HG03558 (cell line): ENCODE data around the gene PGAP1.

Experiments used
- ATAC-seq: cut with Tn5 transposase; IDR thresholded peaks from one replicate; pipeline ENCODE4 v1.9.1; 2021; ENCODE audit warnings: moderate number of reproducible peaks; ENCODE audit not compliant: unreplicated experiment; ENCODE audit errors: extremely low read depth

PGAP1 gene, protein sequence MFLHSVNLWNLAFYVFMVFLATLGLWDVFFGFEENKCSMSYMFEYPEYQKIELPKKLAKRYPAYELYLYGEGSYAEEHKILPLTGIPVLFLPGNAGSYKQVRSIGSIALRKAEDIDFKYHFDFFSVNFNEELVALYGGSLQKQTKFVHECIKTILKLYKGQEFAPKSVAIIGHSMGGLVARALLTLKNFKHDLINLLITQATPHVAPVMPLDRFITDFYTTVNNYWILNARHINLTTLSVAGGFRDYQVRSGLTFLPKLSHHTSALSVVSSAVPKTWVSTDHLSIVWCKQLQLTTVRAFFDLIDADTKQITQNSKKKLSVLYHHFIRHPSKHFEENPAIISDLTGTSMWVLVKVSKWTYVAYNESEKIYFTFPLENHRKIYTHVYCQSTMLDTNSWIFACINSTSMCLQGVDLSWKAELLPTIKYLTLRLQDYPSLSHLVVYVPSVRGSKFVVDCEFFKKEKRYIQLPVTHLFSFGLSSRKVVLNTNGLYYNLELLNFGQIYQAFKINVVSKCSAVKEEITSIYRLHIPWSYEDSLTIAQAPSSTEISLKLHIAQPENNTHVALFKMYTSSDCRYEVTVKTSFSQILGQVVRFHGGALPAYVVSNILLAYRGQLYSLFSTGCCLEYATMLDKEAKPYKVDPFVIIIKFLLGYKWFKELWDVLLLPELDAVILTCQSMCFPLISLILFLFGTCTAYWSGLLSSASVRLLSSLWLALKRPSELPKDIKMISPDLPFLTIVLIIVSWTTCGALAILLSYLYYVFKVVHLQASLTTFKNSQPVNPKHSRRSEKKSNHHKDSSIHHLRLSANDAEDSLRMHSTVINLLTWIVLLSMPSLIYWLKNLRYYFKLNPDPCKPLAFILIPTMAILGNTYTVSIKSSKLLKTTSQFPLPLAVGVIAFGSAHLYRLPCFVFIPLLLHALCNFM

DNA sequence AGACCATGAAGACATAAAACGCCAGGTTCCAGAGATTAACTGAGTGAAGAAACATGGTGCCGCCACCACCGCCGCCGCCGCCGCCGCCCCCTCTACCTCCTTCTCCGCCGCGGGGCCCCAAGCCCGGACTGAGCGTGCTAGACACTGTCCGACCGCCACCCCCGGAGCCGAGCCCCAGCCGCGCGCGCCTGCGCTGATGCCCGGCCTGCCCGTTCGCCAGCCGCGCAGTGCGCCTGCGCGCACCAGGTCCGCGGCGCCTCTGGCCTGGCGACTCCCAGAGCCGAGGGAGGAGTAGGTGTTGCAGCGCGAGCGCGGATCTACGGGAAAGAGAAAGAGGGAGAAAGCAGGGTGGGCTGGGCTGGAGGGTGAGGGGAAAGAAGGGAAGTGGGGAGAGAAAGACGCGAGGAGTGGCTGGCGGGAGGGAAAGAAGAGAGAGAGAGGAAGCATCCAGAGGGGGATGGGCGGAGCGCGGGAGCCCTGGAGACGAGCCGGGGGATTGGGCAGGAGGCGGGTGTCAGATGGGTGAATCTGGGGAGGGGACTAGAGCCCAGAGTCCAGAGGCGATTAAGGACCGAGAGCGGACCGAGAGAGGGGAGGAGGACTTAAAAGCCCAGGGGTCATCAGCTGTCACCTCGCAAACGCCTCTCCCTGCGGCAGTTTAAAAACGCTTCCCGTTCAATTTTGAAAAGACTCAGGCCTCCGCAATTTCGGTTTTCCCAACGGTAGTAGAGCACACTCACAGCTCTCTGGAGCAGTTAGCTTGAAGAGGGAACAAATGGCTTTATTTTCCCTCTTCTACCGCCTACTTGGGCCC, at the start of gene PGAP1:
PGAP1 (minus strand) TSS at position 146 of the 814 bp plus-strand sequence; CDS start at position 55, 91 bp downstream.
- peak; percentile 86 for ATAC-seq

DNA sequence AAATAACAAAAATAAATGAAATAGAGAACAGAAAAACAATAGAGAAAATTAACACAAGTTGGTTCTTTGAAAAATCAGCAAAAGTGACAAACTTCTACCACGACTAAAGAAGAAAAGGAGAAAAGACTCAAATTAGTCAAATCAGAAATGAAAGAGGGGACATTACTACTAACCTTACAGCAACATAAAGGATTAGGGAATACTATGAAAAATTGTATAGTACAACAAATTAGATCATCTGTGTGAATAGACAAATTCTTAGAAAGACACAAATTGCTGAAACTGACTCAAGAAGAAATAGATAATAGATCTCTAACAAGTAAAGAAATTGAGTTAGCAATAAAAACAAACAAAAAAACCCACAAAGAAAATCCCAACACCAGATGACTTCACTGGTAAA, 48.5 kb upstream of the PGAP1 start:
- no peak for ATAC-seq

DNA sequence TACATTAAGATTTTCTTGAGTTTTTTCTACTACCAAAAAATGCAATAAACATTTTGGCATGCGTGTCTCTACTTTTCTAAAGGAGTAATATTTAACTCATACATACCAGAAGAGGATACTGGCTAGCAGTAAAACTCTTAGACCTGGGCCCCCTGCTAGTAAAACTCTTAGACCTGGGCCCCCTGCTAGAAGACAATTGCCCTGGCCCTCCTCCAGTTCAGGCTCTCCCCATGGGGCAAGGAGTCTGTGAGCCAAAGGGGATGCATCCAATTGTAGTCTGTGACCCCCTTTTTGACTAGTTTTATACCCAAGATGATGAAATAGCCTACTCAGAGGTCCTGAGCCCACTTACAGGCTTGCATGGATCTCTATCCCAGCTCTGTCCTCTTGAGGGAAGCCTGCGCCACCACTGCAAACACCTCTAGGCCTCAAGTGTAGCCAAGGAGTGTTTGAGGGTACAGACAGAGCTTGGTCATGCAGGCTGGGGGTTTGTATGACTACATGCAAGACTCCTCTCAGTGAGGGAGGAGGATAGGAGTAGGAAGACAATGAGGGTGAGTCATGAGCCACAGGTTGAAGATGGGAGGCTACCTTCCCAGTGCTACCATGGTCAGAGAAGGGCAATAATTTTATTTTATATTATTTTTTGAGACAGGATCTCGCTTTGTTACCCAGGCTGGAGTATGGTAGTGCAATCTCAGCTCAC, 45.2 kb upstream of the PGAP1 start:
- no peak for ATAC-seq

DNA sequence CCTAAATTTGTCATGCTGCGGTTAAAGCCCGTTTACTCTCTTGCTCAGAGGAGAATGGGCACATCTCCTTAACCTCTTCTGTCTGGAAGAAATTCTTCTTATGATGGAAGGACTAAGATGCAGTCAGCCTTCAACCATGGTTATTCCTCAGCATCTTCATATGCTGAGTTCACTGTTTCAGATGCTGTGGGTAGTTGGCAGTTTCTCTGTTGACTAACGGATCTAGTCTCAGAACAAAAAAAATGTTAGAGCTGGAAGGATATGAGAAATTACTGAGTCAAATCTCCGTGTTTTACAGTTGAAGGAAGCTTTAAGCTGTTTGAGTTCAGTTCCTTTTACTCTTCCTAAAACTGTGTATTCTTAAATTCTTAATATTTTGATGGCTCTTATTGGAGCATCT, 43.6 kb upstream of the PGAP1 start:
- ATAC-seq: no peak

DNA sequence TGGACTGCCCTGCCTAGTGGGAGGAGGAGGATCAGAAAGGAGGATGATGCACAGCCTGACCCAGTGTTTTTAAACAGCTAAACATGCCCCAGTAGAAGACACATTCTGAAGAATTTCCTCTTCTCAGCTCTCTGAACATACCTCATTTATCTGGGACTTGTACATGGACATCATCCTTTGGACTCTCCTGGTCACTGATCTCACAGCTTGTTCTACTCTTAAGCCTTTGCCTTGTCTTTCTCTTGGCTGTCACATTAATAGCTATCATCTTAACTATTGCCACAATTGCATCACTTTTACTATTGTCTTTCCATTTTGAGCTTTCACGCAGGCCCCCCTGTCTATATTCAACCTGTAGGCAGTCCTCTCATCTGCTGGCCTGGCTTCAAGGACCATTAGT, 42.0 kb upstream of the PGAP1 start:
- no peak for ATAC-seq

DNA sequence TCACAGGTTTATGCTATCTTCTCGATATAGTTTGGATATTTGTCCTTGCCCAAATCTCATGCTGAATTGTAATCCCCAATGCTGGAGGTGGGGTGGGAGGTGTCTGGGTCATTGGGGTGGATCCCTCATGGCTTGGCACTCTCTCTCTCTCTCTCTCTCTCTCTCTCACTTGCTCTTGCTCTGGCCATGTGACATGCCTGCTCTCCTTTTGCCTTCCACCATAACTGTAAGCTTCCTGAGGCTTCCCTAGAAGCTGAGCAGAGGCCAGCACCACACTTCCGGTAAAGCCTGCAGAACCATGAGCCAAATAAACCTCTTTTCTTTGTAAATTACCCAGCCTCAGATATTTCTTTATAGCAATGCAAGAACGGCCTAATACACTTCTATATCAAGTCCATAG, 41.3 kb upstream of the PGAP1 start:
- ATAC-seq: no peak

DNA sequence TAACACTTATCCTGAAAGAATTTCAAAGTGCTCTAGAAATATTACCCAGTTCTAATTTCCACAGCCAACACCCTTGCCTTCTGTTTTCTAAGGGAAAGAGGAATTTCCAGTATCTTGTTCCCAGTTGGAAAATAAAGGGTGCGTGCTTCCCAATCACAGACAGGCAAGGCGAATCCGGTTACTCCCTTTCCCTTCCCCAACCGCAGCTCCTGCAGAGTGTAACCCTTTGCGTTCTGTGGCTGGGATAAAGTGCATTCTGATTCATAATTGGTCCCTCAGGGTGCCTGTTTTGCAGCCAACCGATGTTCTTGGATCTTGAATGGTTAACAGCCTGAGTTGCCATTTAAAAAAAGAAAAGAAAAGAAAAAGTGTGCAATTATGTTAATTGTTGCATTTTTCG, 40.6 kb upstream of the PGAP1 start:
- no peak for ATAC-seq

DNA sequence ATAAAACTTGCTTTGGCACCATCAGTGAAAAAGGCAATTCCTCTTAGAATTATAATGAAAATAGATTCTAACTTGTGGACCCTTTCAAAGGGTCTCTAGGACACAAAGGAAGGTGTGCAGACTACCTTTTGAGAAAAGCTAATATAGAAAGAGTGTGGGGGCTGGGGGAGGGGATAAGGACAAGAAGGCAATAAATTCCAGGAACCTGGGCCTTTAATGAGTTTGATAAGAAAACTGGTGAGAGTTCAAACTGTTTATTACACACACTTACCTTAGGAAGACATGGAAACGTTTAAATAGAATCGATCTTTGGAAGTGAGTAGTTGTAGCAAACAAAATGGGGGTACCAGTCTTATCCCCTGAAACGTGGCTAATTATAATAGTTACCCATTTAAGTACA, 39.6 kb upstream of the PGAP1 start:
- ATAC-seq: no peak

DNA sequence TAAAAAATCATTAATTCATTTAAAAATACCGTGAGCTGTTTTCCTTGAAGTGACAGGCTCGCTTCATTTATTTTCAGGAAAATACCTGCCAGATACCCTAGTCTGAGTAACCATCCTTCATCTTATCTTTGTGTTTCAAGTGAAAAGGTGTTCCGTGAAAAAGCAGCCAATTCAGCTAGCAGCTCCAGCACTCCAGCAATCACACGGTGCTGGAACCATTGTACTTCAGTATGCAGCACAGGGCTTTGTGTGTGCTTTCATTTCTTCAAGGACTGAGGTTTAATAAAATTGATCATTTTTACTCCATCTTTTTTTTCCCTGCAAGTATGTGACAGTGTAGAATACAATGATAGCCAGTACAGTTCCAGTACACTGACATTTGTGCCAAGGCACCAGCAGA, 39.1 kb upstream of the PGAP1 start:
- no peak for ATAC-seq

DNA sequence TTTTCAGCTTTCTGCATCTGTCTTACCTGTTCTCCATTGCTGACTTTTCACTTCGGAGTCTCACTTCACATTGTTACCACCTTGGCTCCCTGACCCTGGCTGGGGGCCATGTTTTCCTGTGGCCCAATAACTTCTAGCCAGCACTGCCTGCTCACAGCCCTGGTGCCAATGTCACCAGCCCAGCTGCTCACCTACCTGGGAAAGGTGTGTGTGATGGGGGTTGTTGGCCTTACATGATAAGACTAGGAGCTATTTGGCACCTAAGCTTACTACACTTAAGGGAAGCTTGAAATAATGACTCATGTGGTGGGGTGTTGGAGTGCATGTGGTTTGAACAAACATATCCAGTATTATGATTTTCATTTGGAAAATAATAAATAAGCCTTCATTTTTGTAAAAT, 37.5 kb upstream of the PGAP1 start:
- ATAC-seq: no peak

DNA sequence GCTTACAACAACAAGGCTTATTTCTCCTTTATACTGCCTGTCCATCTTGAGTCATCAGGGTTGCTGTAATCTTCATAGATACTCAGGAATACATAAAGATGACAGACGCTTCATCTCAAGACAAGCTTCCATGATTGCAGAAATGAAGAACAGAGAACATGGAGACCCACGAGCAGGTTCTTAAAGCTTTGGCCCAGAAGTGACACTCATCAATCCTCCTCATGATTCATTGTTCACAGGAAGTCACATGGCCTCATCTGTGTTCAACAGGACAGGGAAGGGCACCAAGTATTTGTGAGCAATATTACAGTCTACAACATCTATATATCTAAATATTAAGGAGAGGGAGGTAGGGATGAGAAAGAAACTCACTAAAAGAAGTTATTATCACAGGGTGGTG, 36.5 kb upstream of the PGAP1 start:
- ATAC-seq: no peak

DNA sequence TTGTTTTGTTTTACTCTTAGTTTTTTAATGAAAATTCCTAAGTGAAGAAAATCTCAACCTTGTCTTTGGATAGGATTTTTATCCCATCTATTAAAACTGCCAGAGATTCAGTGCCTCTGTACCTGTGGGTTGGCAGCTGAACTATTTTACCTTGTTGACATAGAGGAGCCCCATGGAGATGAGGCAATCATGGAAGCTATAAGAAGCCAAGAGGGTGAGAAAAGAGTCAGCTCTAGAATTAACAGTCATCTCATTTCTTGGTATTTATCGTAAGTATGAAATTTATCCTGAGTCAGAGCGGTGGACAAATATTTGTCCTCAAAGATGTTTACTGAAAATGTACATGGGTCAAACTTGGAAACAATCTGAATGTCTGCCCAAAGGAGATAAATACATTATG, 35.8 kb upstream of the PGAP1 start:
- ATAC-seq: no peak

DNA sequence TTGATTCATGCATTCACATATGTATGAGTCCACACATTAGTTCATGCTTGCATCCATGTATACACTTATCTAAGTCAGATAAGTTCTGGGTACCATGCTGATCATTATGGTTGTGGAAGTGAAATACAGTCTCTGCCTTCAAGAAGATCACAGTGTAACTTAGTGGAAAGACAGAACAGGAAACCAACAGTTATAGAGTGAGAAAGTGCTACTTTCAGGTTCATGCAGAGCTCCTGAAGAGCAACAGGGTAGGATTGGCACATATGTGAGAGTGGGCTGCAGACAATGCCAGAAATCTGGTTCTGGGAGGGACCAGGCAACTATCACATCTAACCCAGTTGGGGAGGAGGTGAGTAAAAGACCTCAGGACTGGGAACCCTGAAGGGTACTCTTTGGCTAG, 35.4 kb upstream of the PGAP1 start:
- ATAC-seq: peak; percentile 99

DNA sequence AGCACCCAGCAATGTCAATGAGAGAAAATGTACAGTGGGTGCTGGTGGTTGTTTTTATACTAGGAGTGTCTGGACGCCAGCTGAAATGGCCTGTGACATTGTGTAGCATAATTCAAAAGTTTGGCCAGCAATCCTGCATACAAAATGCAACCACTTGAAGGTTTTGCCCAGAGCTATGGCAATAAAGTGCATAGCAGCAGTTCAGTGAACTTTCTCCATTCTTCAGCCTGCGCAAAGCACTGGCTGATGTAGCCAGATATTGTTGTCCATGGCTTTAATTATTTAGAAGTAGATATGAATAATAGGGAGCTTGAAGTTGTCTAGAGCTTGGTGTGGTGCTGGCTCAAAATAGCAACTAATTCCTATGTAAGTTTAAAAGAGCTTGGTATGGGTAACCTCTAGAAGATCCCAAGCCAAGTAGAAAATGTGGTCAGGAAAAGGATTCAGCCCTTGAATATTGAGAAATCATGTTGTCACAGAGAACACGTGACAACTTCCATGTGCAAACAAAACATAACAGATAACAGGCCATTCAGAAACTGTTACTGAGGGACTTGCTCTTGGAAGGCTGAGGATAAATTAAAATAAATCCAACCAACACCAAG, 33.3 kb upstream of the PGAP1 start:
- no peak for ATAC-seq

DNA sequence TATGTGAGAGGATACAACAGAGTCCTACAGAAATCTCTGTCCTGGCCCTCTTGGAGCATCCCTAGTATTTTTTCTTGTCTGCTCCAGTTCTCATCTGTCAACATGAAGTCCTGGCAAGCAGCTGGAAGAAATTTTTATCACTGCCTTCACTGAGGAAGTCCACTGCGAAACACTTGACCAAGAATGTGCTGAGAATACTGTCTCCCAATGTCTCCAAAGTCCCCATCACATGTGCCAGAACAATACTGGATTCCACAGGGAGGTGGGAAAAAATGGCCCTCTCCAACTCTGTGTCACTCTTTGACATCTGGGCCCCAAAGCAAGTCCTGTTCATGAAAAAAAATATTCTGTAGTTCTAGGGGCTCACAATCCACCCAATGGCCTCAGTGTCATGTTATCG, 32.8 kb upstream of the PGAP1 start:
- ATAC-seq: no peak

DNA sequence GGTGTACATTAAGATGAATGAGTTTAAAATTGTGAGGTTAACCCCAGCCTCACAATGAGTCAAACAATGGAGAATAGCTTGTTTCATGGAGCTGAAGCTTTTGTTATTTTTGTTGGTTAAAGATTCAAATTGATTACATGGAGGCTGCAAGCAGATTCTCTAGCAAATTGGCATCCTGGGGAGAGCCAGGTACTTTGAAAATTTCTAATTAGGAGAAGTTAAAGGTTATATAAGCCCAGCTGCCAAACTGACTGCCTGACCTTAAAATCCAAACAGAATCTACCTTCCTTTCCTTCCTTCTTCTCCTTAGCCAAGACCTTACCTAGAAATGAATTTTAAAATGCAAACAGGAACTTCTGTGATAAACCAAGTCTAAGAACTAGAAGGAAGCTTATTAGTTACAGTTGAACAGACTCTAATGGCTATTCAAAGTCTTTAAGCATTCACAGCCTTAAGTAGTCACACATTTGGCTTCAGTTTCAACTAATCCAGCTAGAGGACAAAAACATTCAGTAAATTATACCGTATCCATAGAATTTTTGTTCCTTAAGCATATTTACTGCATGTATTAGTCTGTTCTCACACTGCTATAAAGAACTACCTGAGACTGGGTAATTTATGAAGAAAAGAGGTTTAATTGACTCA, 31.5 kb upstream of the PGAP1 start:
- no peak for ATAC-seq

DNA sequence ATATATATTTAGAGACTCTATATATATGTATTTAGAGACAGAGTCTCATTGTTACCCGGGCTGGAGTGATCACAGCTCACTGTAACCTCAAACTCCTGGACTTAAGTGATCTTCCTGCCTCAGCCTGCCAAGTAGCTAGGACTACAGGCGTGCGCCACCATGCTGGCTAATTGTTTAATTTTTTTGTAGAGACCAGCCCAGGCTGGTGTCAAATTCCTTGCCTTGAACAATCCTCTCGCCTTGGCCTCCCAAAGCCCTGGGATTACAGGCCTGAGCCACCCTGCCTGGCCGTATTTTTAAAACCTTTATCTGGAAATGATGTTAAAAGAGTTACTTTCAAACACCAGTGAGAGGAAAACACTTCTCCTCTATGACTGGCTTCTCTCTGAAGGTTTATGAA, 30.9 kb upstream of the PGAP1 start:
- ATAC-seq: no peak

DNA sequence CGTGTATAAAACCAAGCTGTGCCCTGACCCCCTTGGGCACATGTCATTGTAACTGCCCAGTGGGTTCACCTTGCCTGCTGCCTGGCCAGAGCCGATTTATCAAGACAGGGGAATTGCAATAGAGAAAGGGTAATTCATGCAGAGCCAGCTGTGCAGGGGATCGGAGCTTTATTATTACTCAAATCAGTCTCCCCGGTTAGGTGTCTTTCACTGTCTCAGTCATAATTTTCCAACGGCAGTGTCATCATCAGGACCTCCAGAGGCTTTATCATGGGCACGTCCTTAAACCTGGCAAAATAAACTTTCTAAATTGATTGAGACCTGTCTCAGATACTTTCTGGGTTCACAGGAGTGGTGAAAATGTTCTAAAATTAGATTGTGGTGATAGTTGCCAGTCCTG, 29.6 kb upstream of the PGAP1 start:
- no peak for ATAC-seq

DNA sequence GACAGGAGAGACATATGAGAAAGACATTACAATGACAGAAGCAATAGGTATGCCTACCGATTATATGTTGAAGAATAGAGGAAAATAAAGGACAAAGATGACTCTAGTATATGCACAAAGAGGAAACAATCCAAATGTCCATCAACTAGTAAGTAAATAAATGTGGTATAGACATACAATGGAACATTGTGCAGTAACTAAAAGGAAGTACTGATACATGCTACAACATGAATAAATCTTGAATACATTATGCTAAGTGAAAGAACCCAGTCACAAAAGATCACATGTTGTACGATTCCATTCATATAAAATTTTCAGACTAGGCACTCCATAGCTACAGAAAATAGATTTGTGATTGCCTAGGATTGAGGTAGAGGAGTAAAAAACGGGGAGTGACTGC, 28.5 kb upstream of the PGAP1 start:
- no peak for ATAC-seq
